NT2/D1 (cell line): Measurements from ENCODE around the gene POLR2H.

Source experiments
- SUZ12 ChIP-seq: IDR thresholded peaks from 2 replicates; pipeline ENCODE4 v1.6.1; 2011; ENCODE audit not compliant: insufficient read length, insufficient read depth; ENCODE audit errors: extremely low read depth
- YY1 ChIP-seq: IDR thresholded peaks from 2 replicates; pipeline ENCODE4 v1.6.1; 2011; ENCODE audit not compliant: insufficient read length, insufficient read depth
- ZNF274 ChIP-seq: IDR thresholded peaks from 2 replicates; pipeline ENCODE4 v1.6.1; 2011; ENCODE audit warnings: mild to moderate bottlenecking, low read depth, low read length

DNA sequence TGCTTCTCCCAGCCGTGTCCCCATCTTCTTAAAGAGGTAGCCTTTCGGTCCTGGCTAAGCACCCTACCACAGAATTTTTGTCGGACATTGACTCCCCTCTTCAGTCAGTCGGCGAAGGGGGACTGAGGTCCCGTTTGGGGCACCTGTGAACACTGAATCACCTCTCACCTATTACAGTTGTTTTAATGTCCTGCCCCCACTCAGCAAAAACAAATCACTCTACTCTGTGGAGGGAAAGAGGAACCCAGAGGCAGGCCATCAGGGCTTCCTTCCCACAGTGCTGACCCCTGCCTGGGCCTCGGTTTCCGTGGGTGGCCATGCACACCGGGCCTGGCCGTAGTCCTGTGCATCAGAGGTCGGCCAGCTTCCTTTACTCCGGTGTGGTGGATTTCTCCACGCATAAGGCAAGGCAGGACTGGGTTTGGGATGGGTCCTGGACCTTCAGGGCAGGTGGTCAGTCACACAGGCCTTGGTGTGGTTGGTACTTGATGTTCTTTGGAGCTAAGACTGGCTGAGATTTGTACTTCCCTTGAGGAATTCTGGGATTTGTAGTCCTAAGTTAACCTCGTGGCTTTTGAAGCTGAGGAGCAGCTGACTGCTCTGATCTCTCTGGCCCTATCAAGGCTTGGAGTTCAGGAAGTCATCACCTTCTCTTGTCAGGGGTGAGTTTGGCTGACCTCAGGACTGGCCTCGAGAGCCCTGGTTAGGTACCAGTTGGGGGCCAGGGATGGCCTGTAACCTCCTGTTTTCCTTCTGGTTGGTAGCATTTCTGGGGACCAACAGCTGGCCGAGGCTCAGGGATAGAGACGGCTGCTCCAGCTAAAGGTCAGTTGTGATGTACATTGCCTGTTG is 24.7 kb upstream of the POLR2H start:
- TF ChIP-seq YY1 (no peak), SUZ12 (no peak), ZNF274 (no peak)
